ENCODE data around the gene DNER. TPM values are rescaled to one million over a fixed set of nuclear protein-coding genes. Genes with fewer than 3 reads are reported as not detected.

Gene DNER
- total and polyA plus RNA-seq, 2 donors, result 2.9 to 4.4 TPM

DNA sequence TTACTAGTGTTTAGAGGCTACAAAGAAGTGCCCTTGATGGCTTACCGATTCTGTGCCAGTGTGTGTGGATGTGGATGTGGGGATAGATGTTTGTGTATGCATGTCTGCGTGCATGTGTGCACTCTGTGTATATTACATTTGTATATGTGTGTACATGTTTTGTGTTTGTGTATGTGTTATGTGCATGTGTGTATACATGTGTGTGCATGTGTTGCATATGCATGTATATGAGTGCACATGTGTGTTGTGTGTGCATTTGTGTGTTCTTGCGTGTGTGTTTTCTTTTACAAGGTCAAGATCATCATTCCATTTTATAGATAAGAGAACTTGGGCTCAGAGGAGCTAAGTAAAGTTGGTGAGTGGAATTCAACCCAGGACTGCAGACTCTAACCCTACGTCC lies 226.1 kb downstream of the DNER start:
- no peaks in the 10 kb centered on the region for H3K36me3 ChIP-seq (ENCODE audit: insufficient read depth)
- 92% methylated on average over 4 of the region's 4 CpGs for WGBS
- no peaks in the 10 kb centered on the region for H3K4me1 ChIP-seq (ENCODE audit: insufficient read depth)

DNA sequence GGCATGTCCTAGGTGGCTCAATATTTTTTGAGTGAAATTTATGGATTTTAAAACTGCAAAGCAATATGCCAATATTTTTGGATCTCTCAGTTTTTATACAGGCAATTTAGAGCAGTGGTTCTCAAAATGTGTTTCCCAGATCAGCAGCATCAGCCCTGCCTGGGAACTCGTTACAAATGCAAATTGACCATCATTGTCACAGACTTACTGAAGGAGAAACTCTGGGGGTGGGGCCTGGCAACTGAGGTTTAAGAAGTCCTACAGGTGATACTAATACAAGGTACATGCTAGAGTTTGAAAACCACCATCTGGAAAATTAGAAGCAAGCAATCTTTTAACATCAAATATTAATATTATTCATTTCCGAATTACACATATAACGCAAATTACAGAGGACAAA lies 227.7 kb downstream of the DNER start:
- Histone ChIP-seq H3K4me1 (ENCODE audit: insufficient read depth) (no peaks in the 10 kb centered on the region), H3K4me3 (ENCODE audit: low read depth, low read length) (no peak overlapping the region), H3K36me3 (ENCODE audit: insufficient read depth) (no peaks in the 10 kb centered on the region), H3K27ac (ENCODE audit: low read depth) (no peak overlapping the region)
- DNase-seq (ENCODE audit: extremely low spot score), result no peak
- 91% methylated on average over 3 of the region's 3 CpGs for WGBS

More for the DNA sequence above, 226.1 kb downstream of the DNER start:
- no peak for DNase-seq (ENCODE audit: extremely low spot score)
- no peak overlapping the region for H3K27ac ChIP-seq (ENCODE audit: low read depth)
- H3K4me3 ChIP-seq (ENCODE audit: low read depth, low read length), result no peak overlapping the region

DNA sequence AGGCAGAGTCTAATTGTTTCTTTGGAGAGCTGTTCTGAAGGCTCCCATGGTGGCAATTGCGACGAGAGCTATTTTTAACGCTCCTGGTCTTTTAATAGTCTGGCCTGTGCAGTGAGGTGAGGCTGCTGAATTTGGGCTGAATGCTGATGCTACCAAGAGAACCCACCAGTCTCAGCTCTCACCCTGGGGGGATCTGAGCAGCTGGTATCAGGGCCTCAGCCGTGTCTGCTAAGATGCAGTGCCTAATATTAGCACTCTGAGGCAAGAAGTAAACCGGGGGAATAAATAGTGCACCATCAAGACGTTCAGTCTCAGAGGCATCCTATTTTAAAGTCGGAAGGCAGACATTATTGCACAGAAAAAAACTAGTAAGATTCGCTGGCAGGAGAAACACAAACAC lies 228.5 kb downstream of the DNER start:
- Histone ChIP-seq H3K36me3 (ENCODE audit: insufficient read depth) (no peaks in the 10 kb centered on the region), H3K27ac (ENCODE audit: low read depth) (no peak overlapping the region), H3K4me1 (ENCODE audit: insufficient read depth) (no peaks in the 10 kb centered on the region), H3K4me3 (ENCODE audit: low read depth, low read length) (no peak overlapping the region)
- 43% methylated on average over 8 of the region's 8 CpGs for WGBS
- no peak for DNase-seq (ENCODE audit: extremely low spot score)

DNA sequence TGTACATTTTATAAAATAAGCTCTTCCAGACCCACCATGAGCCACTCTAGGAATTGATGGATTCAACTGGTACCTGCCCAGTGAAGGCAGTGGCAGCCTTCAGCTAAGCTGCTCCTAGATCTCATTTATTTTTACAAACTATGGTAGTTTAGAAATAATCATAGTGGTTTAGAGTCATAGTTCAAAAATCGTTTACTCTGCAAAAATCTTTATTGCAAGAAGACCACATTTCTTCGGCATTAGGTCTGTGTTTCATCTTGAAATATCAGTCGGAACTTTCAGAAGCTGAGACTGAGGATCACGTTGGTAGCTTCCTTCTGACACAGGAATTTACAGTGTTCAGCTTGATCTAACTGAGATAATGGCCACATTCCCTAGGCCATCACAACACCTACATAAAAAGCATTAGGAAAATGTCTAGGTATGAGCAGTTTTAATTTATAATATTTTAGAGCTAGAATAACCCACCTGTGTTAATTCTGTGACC lies 237.0 kb downstream of the DNER start:
- Histone ChIP-seq H3K27ac (ENCODE audit: low read depth) (no peak overlapping the region), H3K36me3 (ENCODE audit: insufficient read depth) (no peaks in the 10 kb centered on the region), H3K4me1 (ENCODE audit: insufficient read depth) (no peaks in the 10 kb centered on the region), H3K4me3 (ENCODE audit: low read depth, low read length) (no peak overlapping the region)
- no peak for DNase-seq (ENCODE audit: extremely low spot score)
- 50% methylated on average over 4 of the region's 4 CpGs for WGBS

DNA sequence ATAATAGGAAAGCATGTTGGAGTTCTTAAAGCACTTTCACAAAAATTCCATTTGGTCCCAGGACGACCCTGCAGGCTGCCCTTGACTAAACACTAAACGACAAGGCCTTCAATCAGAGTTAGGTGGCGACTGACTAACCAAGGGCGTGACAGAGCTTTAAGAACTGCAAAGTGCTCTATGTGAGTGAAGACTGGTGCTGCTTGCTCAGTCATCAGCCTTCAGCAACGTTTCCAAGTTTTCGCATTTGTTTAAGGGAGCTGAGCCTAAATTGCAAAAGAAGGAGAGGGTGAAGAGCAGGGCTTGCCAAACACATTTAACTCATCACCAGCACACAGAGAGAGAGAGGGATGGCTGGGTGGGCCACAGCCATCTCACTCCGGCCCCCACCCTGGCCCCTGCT lies 238.6 kb downstream of the DNER start:
- WGBS, result 37% methylated on average over 7 of the region's 7 CpGs
- Histone ChIP-seq H3K4me3 (ENCODE audit: low read depth, low read length) (no peak overlapping the region), H3K4me1 (ENCODE audit: insufficient read depth) (no peaks in the 10 kb centered on the region), H3K27ac (ENCODE audit: low read depth) (no peak overlapping the region), H3K36me3 (ENCODE audit: insufficient read depth) (no peaks in the 10 kb centered on the region)
- no peak for DNase-seq (ENCODE audit: extremely low spot score)

DNA sequence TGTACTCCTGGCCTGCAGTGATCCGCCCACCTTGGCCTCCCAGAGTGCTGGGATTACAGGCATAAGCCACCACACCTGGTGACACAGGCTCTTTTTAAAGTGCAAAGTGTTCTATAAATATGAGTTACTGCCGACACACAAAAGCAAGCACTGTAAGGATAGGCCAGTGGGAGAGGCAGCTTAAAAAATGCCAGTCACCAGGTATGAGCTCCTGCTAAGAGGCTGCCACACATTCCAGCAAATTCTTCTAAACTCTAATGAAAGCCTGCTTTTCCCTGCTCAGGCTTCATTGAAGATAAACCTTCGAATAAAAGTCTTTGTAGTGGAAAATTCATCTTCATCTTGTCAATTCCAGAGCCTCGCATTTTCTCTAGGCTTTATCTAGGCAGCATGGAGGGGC lies 240.2 kb downstream of the DNER start:
- DNase-seq (ENCODE audit: extremely low spot score), result no peak
- 84% methylated on average over 4 of the region's 4 CpGs for WGBS
- Histone ChIP-seq H3K4me1 (ENCODE audit: insufficient read depth) (no peaks in the 10 kb centered on the region), H3K36me3 (ENCODE audit: insufficient read depth) (no peaks in the 10 kb centered on the region), H3K4me3 (ENCODE audit: low read depth, low read length) (no peak overlapping the region), H3K27ac (ENCODE audit: low read depth) (no peak overlapping the region)

DNA sequence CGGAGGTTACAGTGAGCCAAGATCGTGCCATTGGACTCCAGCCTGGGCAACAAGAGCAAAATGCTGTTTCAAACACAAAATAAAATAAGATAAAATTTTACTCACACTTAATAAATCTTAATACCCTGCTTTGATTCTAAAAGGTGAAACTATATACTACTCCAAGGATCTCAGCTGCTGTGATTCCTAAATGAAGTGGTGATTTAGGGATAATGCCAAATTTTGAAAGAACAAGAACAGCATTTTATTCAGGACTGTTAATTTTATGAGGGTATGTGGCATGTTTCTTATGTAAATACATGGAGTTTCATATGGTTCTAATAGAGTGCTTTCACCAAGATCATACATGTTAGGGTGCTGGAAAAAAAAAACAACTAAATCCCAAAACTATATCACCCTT lies 243.6 kb downstream of the DNER start:
- Histone ChIP-seq H3K36me3 (ENCODE audit: insufficient read depth) (no peaks in the 10 kb centered on the region), H3K27ac (ENCODE audit: low read depth) (no peak overlapping the region), H3K4me3 (ENCODE audit: low read depth, low read length) (no peak overlapping the region), H3K4me1 (ENCODE audit: insufficient read depth) (no peaks in the 10 kb centered on the region)
- WGBS, result 63% methylated on average over 2 of the region's 2 CpGs
- DNase-seq (ENCODE audit: extremely low spot score), result no peak

DNA sequence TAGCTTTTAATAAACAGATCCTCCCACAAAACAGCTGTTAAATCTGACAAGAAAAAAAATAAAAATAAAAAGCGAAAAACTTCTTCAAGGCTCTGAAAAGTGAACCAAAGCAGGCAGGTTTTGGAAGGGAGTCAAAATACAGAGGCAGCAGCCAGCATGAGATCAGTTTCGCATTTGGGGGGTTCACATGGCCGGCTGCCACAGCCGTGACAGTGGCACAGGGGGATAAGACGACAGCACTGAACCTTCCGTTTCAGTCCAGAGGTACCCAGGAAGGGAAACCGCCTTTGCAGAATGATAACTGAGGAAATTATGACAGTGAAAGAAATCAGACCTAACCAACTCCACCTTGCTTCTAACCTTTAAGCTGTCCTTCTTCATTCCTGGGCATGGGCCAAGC lies 246.6 kb downstream of the DNER start:
- no peaks in the 10 kb centered on the region for H3K36me3 ChIP-seq (ENCODE audit: insufficient read depth)
- no peak overlapping the region for H3K4me3 ChIP-seq (ENCODE audit: low read depth, low read length)
- H3K4me1 ChIP-seq (ENCODE audit: insufficient read depth), result no peaks in the 10 kb centered on the region
- WGBS, result 45% methylated on average over 7 of the region's 7 CpGs
- DNase-seq (ENCODE audit: extremely low spot score), result no peak
- no peak overlapping the region for H3K27ac ChIP-seq (ENCODE audit: low read depth)

DNA sequence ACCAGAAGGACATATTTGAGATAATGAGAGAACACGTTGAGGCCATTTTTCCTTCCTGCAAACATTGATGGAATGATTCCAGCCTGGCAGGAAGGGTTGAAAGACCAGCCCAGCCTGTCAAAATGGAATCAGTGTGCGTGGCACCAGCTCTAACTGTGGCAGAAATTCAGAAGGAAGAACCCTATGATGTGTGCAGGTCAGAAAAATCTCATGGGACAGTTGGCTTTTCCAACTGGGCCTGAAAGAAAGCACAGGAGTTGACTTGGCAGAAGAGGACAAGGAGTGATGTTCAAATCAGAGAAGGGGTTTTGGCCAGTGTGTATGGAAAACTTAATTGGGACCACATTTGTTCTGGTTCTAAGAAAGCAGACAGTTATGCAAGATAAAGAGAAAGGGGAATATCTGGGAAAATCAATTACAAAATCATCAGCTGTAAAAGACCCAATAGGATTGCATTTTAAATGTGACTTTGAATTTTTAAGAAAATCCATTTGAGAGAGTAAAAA lies 250.5 kb downstream of the DNER start:
- Histone ChIP-seq H3K4me3 (ENCODE audit: low read depth, low read length) (no peak overlapping the region), H3K4me1 (ENCODE audit: insufficient read depth) (no peaks in the 10 kb centered on the region), H3K27ac (ENCODE audit: low read depth) (no peak overlapping the region), H3K36me3 (ENCODE audit: insufficient read depth) (no peaks in the 10 kb centered on the region)
- WGBS, result 53% methylated on average over 2 of the region's 2 CpGs
- no peak for DNase-seq (ENCODE audit: extremely low spot score)

DNA sequence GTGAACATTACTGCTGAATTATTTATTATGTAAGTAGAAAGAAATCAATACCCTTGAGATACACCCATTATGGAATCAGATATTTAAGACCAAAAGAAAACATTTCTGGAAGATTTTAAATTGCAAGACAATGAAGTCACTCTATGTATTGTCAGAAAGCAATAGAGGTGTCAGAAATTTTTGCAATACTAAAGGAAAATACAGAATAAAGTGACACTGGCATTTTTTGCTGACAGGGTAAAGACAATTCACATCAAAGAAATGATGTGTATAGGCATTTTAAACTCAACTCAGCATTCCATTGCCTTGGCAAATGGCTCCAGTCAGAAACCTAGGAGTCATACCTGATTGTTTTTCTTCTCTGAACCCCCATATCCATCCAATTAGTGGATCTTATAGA lies 252.2 kb downstream of the DNER start:
- DNase-seq (ENCODE audit: extremely low spot score), result no peak
- no peak overlapping the region for H3K27ac ChIP-seq (ENCODE audit: low read depth)
- H3K4me1 ChIP-seq (ENCODE audit: insufficient read depth), result no peaks in the 10 kb centered on the region
- no peak overlapping the region for H3K4me3 ChIP-seq (ENCODE audit: low read depth, low read length)
- H3K36me3 ChIP-seq (ENCODE audit: insufficient read depth), result no peaks in the 10 kb centered on the region

DNA sequence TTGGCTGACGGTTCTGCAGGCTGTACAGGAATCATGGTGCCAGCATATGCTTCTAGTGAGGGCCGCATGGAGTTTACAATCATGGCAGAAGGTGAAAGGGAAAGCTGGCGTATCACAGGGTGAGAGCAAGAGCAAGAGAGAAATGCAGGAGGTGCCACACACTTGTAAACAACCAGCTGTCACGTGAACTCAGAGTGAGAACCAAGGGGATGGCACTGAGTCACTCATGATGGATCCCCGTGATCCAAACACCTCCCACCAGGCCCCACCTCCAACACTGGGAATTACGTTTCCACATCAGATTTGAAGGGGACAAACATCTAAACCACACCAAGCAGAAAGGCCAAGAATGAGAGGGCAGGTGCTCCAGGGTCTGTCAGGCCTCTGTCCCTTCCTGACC lies 258.3 kb downstream of the DNER start:
- WGBS, result 95% methylated on average over 6 of the region's 6 CpGs
- Histone ChIP-seq H3K4me1 (ENCODE audit: insufficient read depth) (no peaks in the 10 kb centered on the region), H3K27ac (ENCODE audit: low read depth) (no peak overlapping the region), H3K36me3 (ENCODE audit: insufficient read depth) (no peaks in the 10 kb centered on the region), H3K4me3 (ENCODE audit: low read depth, low read length) (no peak overlapping the region)
- no peak for DNase-seq (ENCODE audit: extremely low spot score)

DNA sequence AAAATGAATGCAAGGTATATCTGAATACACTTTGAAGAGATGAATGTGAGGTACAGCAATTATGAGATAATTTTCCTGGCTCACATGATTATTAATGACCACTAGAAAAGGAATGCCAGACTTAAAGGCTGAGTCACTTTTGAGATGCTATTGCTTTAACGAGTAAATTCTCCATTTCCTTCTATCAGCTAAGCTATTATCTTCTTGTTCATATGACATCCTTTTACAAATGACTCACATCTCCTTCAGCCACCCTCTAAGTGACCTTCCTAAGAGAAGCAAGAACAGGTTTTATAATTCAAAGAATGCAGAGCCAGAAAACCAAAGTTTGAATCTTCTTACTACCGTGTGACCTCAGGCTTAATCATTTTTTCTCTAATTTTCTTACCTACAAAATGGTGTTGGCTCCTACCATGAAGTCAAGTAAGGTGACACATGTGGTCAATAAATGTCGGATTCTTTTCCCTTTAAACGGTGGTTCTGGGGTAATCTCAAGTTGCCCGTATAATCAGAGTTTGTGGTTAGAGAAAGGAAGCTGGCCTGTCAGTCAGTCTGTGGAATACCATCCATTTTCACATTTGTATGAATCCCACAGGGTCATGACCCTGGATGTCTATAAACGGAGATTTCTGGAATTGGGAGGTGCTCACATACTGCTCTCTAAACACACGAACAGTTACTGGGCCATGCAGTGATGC lies 259.3 kb downstream of the DNER start:
- Histone ChIP-seq H3K4me3 (ENCODE audit: low read depth, low read length) (no peak overlapping the region), H3K27ac (ENCODE audit: low read depth) (no peak overlapping the region), H3K36me3 (ENCODE audit: insufficient read depth) (no peaks in the 10 kb centered on the region), H3K4me1 (ENCODE audit: insufficient read depth) (no peaks in the 10 kb centered on the region)
- DNase-seq (ENCODE audit: extremely low spot score), result no peak
- 61% methylated on average over 7 of the region's 7 CpGs for WGBS

DNA sequence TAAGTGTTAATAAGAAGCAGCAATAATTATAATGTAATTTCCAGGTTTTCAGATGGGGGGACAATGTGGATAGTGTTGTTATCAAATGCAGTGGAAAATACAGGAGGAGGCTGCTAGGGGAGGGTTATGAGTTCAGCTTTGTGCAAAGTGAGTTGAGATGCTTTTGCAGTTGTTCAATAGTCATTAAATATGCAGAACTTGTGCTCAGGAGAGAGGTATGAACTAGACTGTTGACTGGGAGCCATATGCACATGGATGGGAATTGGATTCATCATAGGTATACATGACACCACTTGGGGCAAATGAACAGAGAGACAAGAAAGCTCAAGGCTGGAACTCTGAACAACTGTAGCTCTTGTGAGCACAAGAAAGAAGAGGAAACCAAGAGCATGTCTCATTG lies 261.1 kb downstream of the DNER start:
- H3K4me1 ChIP-seq (ENCODE audit: insufficient read depth), result no peaks in the 10 kb centered on the region
- H3K4me3 ChIP-seq (ENCODE audit: low read depth, low read length), result no peak overlapping the region
- no peaks in the 10 kb centered on the region for H3K36me3 ChIP-seq (ENCODE audit: insufficient read depth)
- no peak overlapping the region for H3K27ac ChIP-seq (ENCODE audit: low read depth)
- no peak for DNase-seq (ENCODE audit: extremely low spot score)

DNA sequence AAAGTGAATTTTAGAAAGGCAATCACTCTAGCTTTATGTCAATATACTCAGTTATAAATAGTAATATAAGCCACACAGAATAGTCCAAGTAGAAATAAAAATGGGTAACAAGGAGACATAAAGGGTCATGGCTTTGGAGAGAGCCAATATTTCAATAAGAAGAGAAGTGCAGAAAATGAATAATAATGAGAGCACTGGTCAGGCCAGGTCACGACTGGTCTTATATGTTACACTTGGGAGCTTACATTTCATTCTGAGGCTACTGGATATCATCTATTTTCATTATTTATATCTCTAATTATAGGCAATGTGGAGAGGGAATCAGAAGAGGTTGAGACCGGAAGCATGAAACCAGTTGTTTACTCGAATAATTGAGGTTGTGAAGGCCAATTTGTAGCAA lies 262.5 kb downstream of the DNER start:
- H3K4me1 ChIP-seq (ENCODE audit: insufficient read depth), result no peaks in the 10 kb centered on the region
- no peaks in the 10 kb centered on the region for H3K36me3 ChIP-seq (ENCODE audit: insufficient read depth)
- DNase-seq (ENCODE audit: extremely low spot score), result no peak
- WGBS, result 92% methylated on average over 3 of the region's 3 CpGs
- no peak overlapping the region for H3K4me3 ChIP-seq (ENCODE audit: low read depth, low read length)
- no peak overlapping the region for H3K27ac ChIP-seq (ENCODE audit: low read depth)

DNA sequence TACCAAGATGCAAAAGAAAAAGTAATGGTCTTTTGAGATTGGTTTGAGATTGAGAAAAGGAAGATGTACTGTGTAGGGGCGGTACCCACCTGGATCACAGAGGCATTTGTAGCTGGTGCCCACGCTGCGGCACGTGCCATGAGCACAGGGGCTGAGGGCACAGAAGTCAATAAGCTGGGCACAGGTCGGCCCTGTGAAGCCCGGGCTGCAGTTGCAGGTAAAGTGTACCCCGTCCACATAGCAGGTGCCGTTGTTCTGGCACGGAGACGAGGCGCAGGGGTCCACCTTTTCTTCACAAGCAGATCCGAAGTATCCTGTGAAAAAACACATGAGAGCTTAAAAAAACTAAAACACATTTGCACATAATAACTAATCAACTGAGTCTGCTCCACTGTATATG lies 267.1 kb downstream of the DNER start:
- no peak overlapping the region for H3K27ac ChIP-seq (ENCODE audit: low read depth)
- H3K36me3 ChIP-seq (ENCODE audit: insufficient read depth), result no peaks in the 10 kb centered on the region
- no peak overlapping the region for H3K4me3 ChIP-seq (ENCODE audit: low read depth, low read length)
- WGBS, result 97% methylated on average over 12 of the region's 12 CpGs
- no peaks in the 10 kb centered on the region for H3K4me1 ChIP-seq (ENCODE audit: insufficient read depth)
- no peak for DNase-seq (ENCODE audit: extremely low spot score)
